Lower leg skin (tissue), 3 donors: ENCODE results near the gene PPP1R26.
"Not testable (repeated sequence)": the region's sequence is repeated elsewhere in the genome, so short reads cannot be mapped to it uniquely, and the experiment has no call there.

Source experiments
- CTCF ChIP-seq, 3 donors: fragments of 450-650 bp; IDR thresholded peaks; one replicate each; pipeline ENCODE4 v1.5.1; 2016; ENCODE audit warnings: antibody characterized with exemption in 3 of 3, mild to moderate bottlenecking in 3 of 3, moderate library complexity in 2 of 3
- POLR2A ChIP-seq, 2 donors: fragments of 450-650 bp; IDR thresholded peaks; one replicate each; pipeline ENCODE4 v1.6.1; 2016 to 2017; ENCODE audit warnings: antibody characterized with exemption in 2 of 2, mild to moderate bottlenecking in 1 of 2, moderate library complexity in 1 of 2

GRCh38 chr9:135534826-135535225 lies 55.2 kb downstream of the PPP1R26 start:
- TF ChIP-seq CTCF, POLR2A (IDR thresholded peaks at IDR 0.05): not testable (repeated sequence)
